H9 (cell line): Measurements from ENCODE around the gene FAM163B. TPM values are rescaled to one million over a fixed set of nuclear protein-coding genes. Genes with fewer than 3 reads are reported as not detected.

Experiments used
- DNase-seq: peaks from one replicate; pipeline ENCODE4 v3.0.0-alpha.2; 2017
- H2AFZ ChIP-seq: one replicate; pipeline ENCODE4 v1.6.1; 2013; ENCODE audit warnings: mild to moderate bottlenecking, low read length, control low read depth, moderate library complexity
- H2AK5ac ChIP-seq: 2 replicates; pipeline ENCODE4 v1.6.1; 2013; ENCODE audit warnings: low read length, control low read depth, mixed read lengths; ENCODE audit not compliant: insufficient read length
- H2BK120ac ChIP-seq: one replicate; pipeline ENCODE4 v1.6.1; 2013; ENCODE audit warnings: low read depth, mild to moderate bottlenecking, low read length, control low read depth, inconsistent platforms; ENCODE audit not compliant: poor library complexity, severe bottlenecking
- H2BK12ac ChIP-seq: 2 replicates; pipeline ENCODE4 v1.6.1; 2013; ENCODE audit warnings: low read length, control low read depth, mixed read lengths, low read depth; ENCODE audit not compliant: insufficient read length
- H2BK15ac ChIP-seq: 2 replicates; pipeline ENCODE4 v1.6.1; 2013; ENCODE audit warnings: low read depth, low read length, control low read depth
- H2BK20ac ChIP-seq: one replicate; pipeline ENCODE4 v1.6.1; 2013; ENCODE audit warnings: low read depth, mild to moderate bottlenecking, low read length, control low read depth, inconsistent platforms; ENCODE audit not compliant: poor library complexity, severe bottlenecking
- H2BK5ac ChIP-seq: 2 replicates; pipeline ENCODE4 v1.6.1; 2013; ENCODE audit warnings: low read length, control low read depth, mixed read lengths; ENCODE audit not compliant: insufficient read length
- H3K14ac ChIP-seq: 2 replicates; pipeline ENCODE4 v1.6.1; 2013; ENCODE audit warnings: low read length, control low read depth; ENCODE audit not compliant: insufficient read depth
- H3K18ac ChIP-seq: 2 replicates; pipeline ENCODE4 v1.6.1; 2013; ENCODE audit warnings: low read depth, mild to moderate bottlenecking, mixed read lengths, low read length, control low read depth; ENCODE audit not compliant: insufficient read length
- H3K23ac ChIP-seq: 2 replicates; pipeline ENCODE4 v1.6.1; 2013; ENCODE audit warnings: low read length, control low read depth, mixed read lengths, low read depth; ENCODE audit not compliant: insufficient read length
- H3K23me2 ChIP-seq: 2 replicates; pipeline ENCODE4 v1.6.1; 2013; ENCODE audit warnings: low read depth, mild to moderate bottlenecking, mixed read lengths, low read length, control low read depth; ENCODE audit not compliant: insufficient read length, poor library complexity, severe bottlenecking
- H3K27ac ChIP-seq: 2 replicates; pipeline ENCODE4 v1.5.1; 2013; ENCODE audit warnings: low read length, control low read depth, mixed read lengths, low read depth; ENCODE audit not compliant: insufficient read length
- H3K27me3 ChIP-seq: 2 replicates; pipeline ENCODE4 v1.6.1; 2013; ENCODE audit warnings: low read length, control low read depth, inconsistent platforms; ENCODE audit not compliant: insufficient read depth
- H3K4ac ChIP-seq: 2 replicates; pipeline ENCODE4 v1.6.1; 2013; ENCODE audit warnings: low read depth, mild to moderate bottlenecking, control low read depth, inconsistent platforms, low read length, moderate library complexity
- H3K4me1 ChIP-seq: 2 replicates; pipeline ENCODE4 v1.6.1; 2013; ENCODE audit warnings: low read length, control low read depth, inconsistent platforms; ENCODE audit not compliant: insufficient read depth
- H3K4me2 ChIP-seq: 2 replicates; pipeline ENCODE4 v1.6.1; 2013; ENCODE audit warnings: low read length, control low read depth, mixed read lengths; ENCODE audit not compliant: insufficient read length, insufficient read depth
- H3K56ac ChIP-seq: 2 replicates; pipeline ENCODE4 v1.6.1; 2013; ENCODE audit warnings: low read depth, mild to moderate bottlenecking, mixed read lengths, low read length, control low read depth; ENCODE audit not compliant: insufficient read length
- H3K79me1 ChIP-seq: 2 replicates; pipeline ENCODE4 v1.6.1; 2013; ENCODE audit warnings: low read depth, mild to moderate bottlenecking, moderate library complexity, low read length, control low read depth, inconsistent platforms; ENCODE audit not compliant: insufficient read depth, poor library complexity, severe bottlenecking
- H3K79me2 ChIP-seq: 2 replicates; pipeline ENCODE4 v1.6.1; 2013; ENCODE audit warnings: low read length, control low read depth, inconsistent platforms; ENCODE audit not compliant: insufficient read depth
- H3K9ac ChIP-seq: 2 replicates; pipeline ENCODE4 v1.6.1; 2013; ENCODE audit warnings: low read length, control low read depth, mixed read lengths; ENCODE audit not compliant: insufficient read length; ENCODE audit errors: extremely low read depth
- H3K9me3 ChIP-seq: one replicate; pipeline ENCODE4 v1.6.1; 2013; ENCODE audit warnings: low read depth, low read length, inconsistent platforms; ENCODE audit not compliant: control insufficient read depth
- H3T11ph ChIP-seq: one replicate; pipeline ENCODE4 v1.6.1; 2013; ENCODE audit warnings: mild to moderate bottlenecking, low read length, control low read depth, inconsistent platforms
- H4K20me1 ChIP-seq: one replicate; pipeline ENCODE4 v1.6.1; 2013; ENCODE audit not compliant: control insufficient read depth, insufficient read length, insufficient read depth
- H4K5ac ChIP-seq: 2 replicates; pipeline ENCODE4 v1.6.1; 2013; ENCODE audit warnings: low read depth, mild to moderate bottlenecking, mixed read lengths, low read length, control low read depth; ENCODE audit not compliant: insufficient read length
- H4K8ac ChIP-seq: replicated peaks from 2 replicates; pipeline ENCODE4 v1.6.1; 2013; ENCODE audit warnings: low read length, control low read depth, mixed read lengths, low read depth; ENCODE audit not compliant: insufficient read length
- H4K91ac ChIP-seq: 2 replicates; pipeline ENCODE4 v1.6.1; 2013; ENCODE audit warnings: low read depth, mild to moderate bottlenecking, moderate library complexity, mixed read lengths, low read length, control low read depth; ENCODE audit not compliant: insufficient read length
- H3K27ac Mint-ChIP-seq, 3 experiments: 2 replicates in 2 of 3; 3 replicates in 1 of 3; pipeline ENCODE4 v1.8.0; 2020 to 2021; ENCODE audit warnings: mixed read lengths in 3 of 3, mild to moderate bottlenecking in 1 of 3, moderate library complexity in 1 of 3
- H3K27me3 Mint-ChIP-seq: 2 replicates; pipeline ENCODE4 v1.8.0; 2021; ENCODE audit warnings: low read depth, mild to moderate bottlenecking, moderate library complexity, mixed read lengths
- H3K36me3 Mint-ChIP-seq, 3 experiments: 2 replicates in 2 of 3; 3 replicates in 1 of 3; pipeline ENCODE4 v1.8.0; 2020 to 2021; ENCODE audit warnings: low read depth in 3 of 3, mixed read lengths in 3 of 3; ENCODE audit not compliant: insufficient read depth in 1 of 3
- H3K4me1 Mint-ChIP-seq, 2 experiments: 2 replicates each; pipeline ENCODE4 v1.8.0; 2020; ENCODE audit warnings: mixed read lengths in 2 of 2
- H3K4me3 Mint-ChIP-seq, 2 experiments: 2 replicates in 1 of 2; 3 replicates in 1 of 2; pipeline ENCODE4 v1.8.0; 2020 to 2021; ENCODE audit warnings: mild to moderate bottlenecking in 2 of 2, mixed read lengths in 2 of 2, moderate library complexity in 1 of 2
- H3K9me3 Mint-ChIP-seq, 2 experiments: 2 replicates in 1 of 2; 3 replicates in 1 of 2; pipeline ENCODE4 v1.8.0; 2020; ENCODE audit warnings: mild to moderate bottlenecking in 2 of 2, mixed read lengths in 2 of 2, moderate library complexity in 1 of 2
- CTCF ChIP-seq: fragments of 200-600 bp; sonication (generic); conservative IDR thresholded peaks from 3 replicates; pipeline ENCODE4 v1.8.0; 2021; ENCODE audit warnings: antibody characterized with exemption, mild to moderate bottlenecking
- WGBS: extraction: QIAGEN DNeasy Blood & Tissue Kit; methylation state at CpG from one replicate; pipeline ENCODE4 v1.1.7; 2013; ENCODE audit warnings: missing lambda C conversion rate, low lambda C conversion rate, mixed read lengths; ENCODE audit not compliant: insufficient read length; ENCODE audit errors: extremely low coverage; 5-methylcytosine and 5-hydroxymethylcytosine counted together
- total RNA-seq: library from RNA; stranded (reverse); gene quantifications from 2 replicates; pipeline ENCODE4 v1.2.1, GENCODE V29; 2021

FAM163B gene
- total RNA-seq, 1 experiment from 2014 or later = 0.39 TPM

- no peak overlapping the region for H2BK120ac ChIP-seq
- H3K14ac ChIP-seq = no peak overlapping the region
- no peaks in the 10 kb centered on the region for H3K79me2 ChIP-seq
- H4K20me1 ChIP-seq = no peaks in the 10 kb centered on the region
- no peak overlapping the region for H2AFZ ChIP-seq
- H3K4me2 ChIP-seq = no peak overlapping the region
- no peak overlapping the region for H3T11ph ChIP-seq
- H2BK5ac ChIP-seq = no peak overlapping the region
- no peak overlapping the region for H2BK12ac ChIP-seq
- no peaks in the 10 kb centered on the region for H3K23me2 ChIP-seq
- H4K5ac ChIP-seq = no peak overlapping the region
- H2BK15ac ChIP-seq = no peak overlapping the region
- no peak overlapping the region for H3K4me3 Mint-ChIP-seq
- peaks cover 13% of the 10 kb centered on the region for H3K27me3 Mint-ChIP-seq
- peaks cover 0 to 3% (median 0%) of the 10 kb centered on the region in 3 experiments; a peak in 2 of 7 replicates for H3K36me3 Mint-ChIP-seq
- H3K27ac ChIP-seq = no peak overlapping the region
- H3K27me3 ChIP-seq = no peaks in the 10 kb centered on the region
- H3K4me1 Mint-ChIP-seq = peaks cover 24 to 37% of the 10 kb centered on the region in 2 experiments
- no peak overlapping the region for H3K18ac ChIP-seq
- H3K27ac Mint-ChIP-seq = no peak overlapping the region
- H3K79me1 ChIP-seq = no peaks in the 10 kb centered on the region
- TF ChIP-seq CTCF = no peak
- DNase-seq = no peak
- H2BK20ac ChIP-seq = no peak overlapping the region
- H4K8ac ChIP-seq = no peak overlapping the region
- no peak overlapping the region for H3K9ac ChIP-seq
- WGBS = no CpG with 5 or more reads among the region's 32 CpGs
- H3K56ac ChIP-seq = no peak overlapping the region
- H3K9me3 ChIP-seq = no peaks in the 10 kb centered on the region
- no peak overlapping the region for H2AK5ac ChIP-seq
- H3K23ac ChIP-seq = no peak overlapping the region
- H3K4me1 ChIP-seq = peaks cover 2% of the 10 kb centered on the region; the same call in 1 of the 2 replicates
- H3K9me3 Mint-ChIP-seq = no peaks in the 10 kb centered on the region
- H3K4ac ChIP-seq = no peak overlapping the region
- no peak overlapping the region for H4K91ac ChIP-seq
Observed at GRCh38 chr9:133561976-133562554, 47.1 kb downstream of the FAM163B start.
